IMR-90 (cell line): ENCODE measurements around the gene LINC01488. TPM values are rescaled to one million over a fixed set of nuclear protein-coding genes. Genes with fewer than 3 reads are reported as not detected.

Experiments used
- ATAC-seq: fragments of 200-7000 bp; cut with Tn5 transposase; 2 replicates; pipeline ENCODE4 v1.9.1; 2020; ENCODE audit warnings: low read depth, mild to moderate bottlenecking, moderate library complexity
- BruUV-seq: library from RNA; stranded (reverse); fragments of 400-500 nt; replicated peaks from 2 replicates; lab custom pipeline; 2021; lab: Mats Ljungman, UMichigan
- CTCF ChIA-PET: fragments of 300-600 bp; formaldehyde crosslinking; extraction: SDS; loops from one replicate; lab custom pipeline; 2021; ENCODE audit warnings: antibody characterized with exemption; lab: Yijun Ruan, JAX
- POLR2A ChIA-PET: fragments of 300-600 bp; sonication (Branson Sonifier 250); formaldehyde crosslinking; loops from one replicate; lab custom pipeline; 2022; ENCODE audit warnings: antibody characterized with exemption; ENCODE audit not compliant: unreplicated experiment; lab: Charles Lee
- DNase-seq: peaks from one replicate; pipeline ENCODE4 v3.0.0; 2013
- H2AFZ ChIP-seq: replicated peaks from 2 replicates; pipeline ENCODE3; 2013; ENCODE audit warnings: low read length, mild to moderate bottlenecking; ENCODE audit not compliant: poor library complexity
- H2AK5ac ChIP-seq: 2 replicates; pipeline ENCODE4 v1.6.1; 2013; ENCODE audit warnings: low read depth, low read length, inconsistent platforms
- H2AK9ac ChIP-seq: replicated peaks from 2 replicates; pipeline ENCODE3; 2013; ENCODE audit warnings: mild to moderate bottlenecking, low read depth, low read length, moderate library complexity; ENCODE audit not compliant: poor library complexity
- H2BK120ac ChIP-seq: 2 replicates; pipeline ENCODE4 v1.6.1; 2013; ENCODE audit warnings: low read depth, low read length, inconsistent platforms
- H2BK15ac ChIP-seq: 3 replicates; pipeline ENCODE4 v1.6.1; 2013; ENCODE audit warnings: low read depth, low read length, inconsistent platforms
- H2BK20ac ChIP-seq: 2 replicates; pipeline ENCODE4 v1.6.1; 2013; ENCODE audit warnings: low read depth, mild to moderate bottlenecking, inconsistent platforms, low read length, moderate library complexity
- H2BK5ac ChIP-seq: 2 replicates; pipeline ENCODE4 v1.6.1; 2013; ENCODE audit warnings: mild to moderate bottlenecking, low read depth, low read length, inconsistent platforms; ENCODE audit not compliant: poor library complexity, severe bottlenecking
- H3K14ac ChIP-seq: replicated peaks from 2 replicates; pipeline ENCODE4 v1.6.1; 2013; ENCODE audit warnings: low read depth, low read length, inconsistent platforms
- H3K18ac ChIP-seq: 2 replicates; pipeline ENCODE4 v1.6.1; 2013; ENCODE audit warnings: low read depth, low read length, control low read depth
- H3K23ac ChIP-seq: 2 replicates; pipeline ENCODE4 v1.6.1; 2013; ENCODE audit warnings: low read depth, low read length, inconsistent platforms
- H3K27ac ChIP-seq: 2 replicates; pipeline ENCODE4 v1.5.1; 2013; ENCODE audit warnings: mild to moderate bottlenecking, control low read depth, low read length; ENCODE audit not compliant: insufficient read depth
- H3K27me3 ChIP-seq: 2 replicates; pipeline ENCODE4 v1.6.1; 2013; ENCODE audit warnings: low read length; ENCODE audit not compliant: control insufficient read depth, insufficient read depth
- H3K36me3 ChIP-seq: 2 replicates; pipeline ENCODE4 v1.6.1; 2013; ENCODE audit warnings: low read length, mixed read lengths; ENCODE audit not compliant: control insufficient read depth, insufficient read depth
- H3K4ac ChIP-seq: 2 replicates; pipeline ENCODE4 v1.6.1; 2013; ENCODE audit warnings: low read depth, low read length, inconsistent platforms
- H3K4me1 ChIP-seq: 2 replicates; pipeline ENCODE4 v1.6.1; 2013; ENCODE audit warnings: low read length, mixed read lengths; ENCODE audit not compliant: control insufficient read depth, insufficient read depth
- H3K4me2 ChIP-seq: 2 replicates; pipeline ENCODE4 v1.6.1; 2013; ENCODE audit warnings: low read depth, mild to moderate bottlenecking, control low read depth, low read length, moderate library complexity
- H3K4me3 ChIP-seq: 2 replicates; pipeline ENCODE4 v1.5.1; 2013; ENCODE audit warnings: low read depth, mild to moderate bottlenecking, control low read depth, low read length, moderate library complexity; ENCODE audit not compliant: insufficient read depth
- H3K56ac ChIP-seq: 2 replicates; pipeline ENCODE4 v1.6.1; 2013; ENCODE audit warnings: low read length, inconsistent platforms; ENCODE audit not compliant: insufficient read depth; ENCODE audit errors: extremely low read depth
- H3K79me1 ChIP-seq, 2 experiments: 2 replicates each; pipeline ENCODE4 v1.6.1; 2013; ENCODE audit warnings: low read length in 2 of 2, inconsistent platforms in 1 of 2, low read depth in 1 of 2
- H3K9ac ChIP-seq: 2 replicates; pipeline ENCODE4 v1.6.1; 2013; ENCODE audit warnings: low read depth, low read length, control low read depth
- H3K9me1 ChIP-seq: 2 replicates; pipeline ENCODE4 v1.6.1; 2013; ENCODE audit warnings: low read length, inconsistent platforms; ENCODE audit not compliant: insufficient read depth
- H3K9me3 ChIP-seq: 2 replicates; pipeline ENCODE4 v1.6.1; 2013; ENCODE audit warnings: low read length; ENCODE audit not compliant: control insufficient read depth, insufficient read depth
- H4K20me1 ChIP-seq: 2 replicates; pipeline ENCODE4 v1.6.1; 2013; ENCODE audit warnings: low read length, inconsistent platforms; ENCODE audit not compliant: insufficient read depth
- H4K5ac ChIP-seq: 2 replicates; pipeline ENCODE4 v1.6.1; 2013; ENCODE audit warnings: mild to moderate bottlenecking, low read depth, low read length, control low read depth
- H4K8ac ChIP-seq, 2 experiments: 2 replicates each; pipeline ENCODE4 v1.6.1; 2013; ENCODE audit warnings: low read depth in 2 of 2, low read length in 2 of 2, control low read depth in 1 of 2, inconsistent platforms in 1 of 2
- H4K91ac ChIP-seq: 2 replicates; pipeline ENCODE4 v1.6.1; 2013; ENCODE audit warnings: low read depth, low read length, inconsistent platforms; ENCODE audit not compliant: insufficient read depth
- BHLHE40 ChIP-seq: fragments of 150-350 bp; IDR thresholded peaks from 2 replicates; pipeline ENCODE4 v1.6.1; 2016; ENCODE audit warnings: mild to moderate bottlenecking, low read depth, low read length
- CTCF ChIP-seq: conservative IDR thresholded peaks from 2 replicates; pipeline ENCODE4 v1.5.1; 2012; ENCODE audit warnings: mild to moderate bottlenecking, low read depth, low read length, improper control_type of control experiment
- ELK1 ChIP-seq: fragments of 150-350 bp; IDR thresholded peaks from 2 replicates; pipeline ENCODE4 v1.6.1; 2016; ENCODE audit warnings: low read depth, mild to moderate bottlenecking, low read length, moderate library complexity, borderline replicate concordance
- FOS ChIP-seq: fragments of 150-350 bp; IDR thresholded peaks from 2 replicates; pipeline ENCODE4 v1.6.1; 2016; ENCODE audit warnings: low read depth, low read length
- MAZ ChIP-seq: IDR thresholded peaks from 2 replicates; pipeline ENCODE4 v1.6.1; 2012; ENCODE audit warnings: low read depth, mild to moderate bottlenecking, low read length, improper control_type of control experiment, moderate library complexity, borderline replicate concordance
- POLR2A ChIP-seq: IDR thresholded peaks from 2 replicates; pipeline ENCODE4 v1.6.1; 2012; ENCODE audit warnings: mild to moderate bottlenecking, low read depth, low read length
- RAD21 ChIP-seq: IDR thresholded peaks from 2 replicates; pipeline ENCODE4 v1.6.1; 2012; ENCODE audit warnings: low read length, improper control_type of control experiment
- RCOR1 ChIP-seq: IDR thresholded peaks from 2 replicates; pipeline ENCODE4 v1.6.1; 2012; ENCODE audit warnings: mild to moderate bottlenecking, low read length, improper control_type of control experiment; ENCODE audit not compliant: insufficient replicate concordance
- RFX5 ChIP-seq: IDR thresholded peaks from 2 replicates; pipeline ENCODE4 v1.8.0; 2012; ENCODE audit warnings: low read depth, mild to moderate bottlenecking, low read length, moderate library complexity
- SMC3 ChIP-seq: fragments of 150-350 bp; IDR thresholded peaks from 2 replicates; pipeline ENCODE4 v1.6.1; 2016; ENCODE audit warnings: low read depth, mild to moderate bottlenecking, antibody characterized with exemption, low read length, moderate library complexity
- WGBS, 2 experiments: methylation state at CpG; one replicate each; pipeline versions ENCODE4 v1.1.5 to v1.1.7; 2013; ENCODE audit warnings: missing lambda C conversion rate in 2 of 2; ENCODE audit not compliant: insufficient read length in 1 of 2; ENCODE audit errors: extremely low coverage in 2 of 2; 5-methylcytosine and 5-hydroxymethylcytosine counted together
- dilution Hi-C: fragments of 300-500 bp; cut with HindIII; formaldehyde crosslinking; loops from one replicate; pipeline ENCODE4 v1.14.3; 2018; ENCODE audit warnings: low sequenced_read_pairs; ENCODE audit not compliant: unreplicated experiment
- in situ Hi-C: fragments of 300-500 bp; cut with MboI; formaldehyde crosslinking; loops from 3 replicates; pipeline ENCODE4 v1.14.3; 2019; ENCODE audit warnings: low sequenced_read_pairs, inconsistent platforms, mixed read lengths
- intact Hi-C: fragments of 100-400 bp; cut with micrococcal nuclease; formaldehyde crosslinking; loops from 2 replicates; pipeline ENCODE4 v1.10.0; 2022
- polyA plus RNA-seq, 3 experiments: library from polyadenylated mRNA; depleted of rRNA; stranded (reverse); fragments of >200 nt; gene quantifications; 2 replicates each; pipeline ENCODE4 v1.2.3, GENCODE V29; 2012; ENCODE audit warnings: low replicate concordance in 1 of 3
- total RNA-seq: library from RNA; depleted of rRNA; stranded (reverse); fragments of >200 nt; gene quantifications from 2 replicates; pipeline ENCODE4 v1.2.3, GENCODE V29; 2012

LINC01488 gene
- total and polyA plus RNA-seq, 2 of the 4 experiments (the other 2 are of a cell fraction) = not detected

GRCh38 chr11:69437001-69437875 is 44.2 kb upstream of the LINC01488 start (continued):
- TF ChIP-seq ELK1 = no peak

GRCh38 chr11:69437876-69438205 is 43.6 kb upstream of the LINC01488 start:
- no CpG with 5 or more reads among the region's 9 CpGs for WGBS, 2 experiments
- Histone ChIP-seq H2AK9ac (peak overlapping the region; percentile 45), H3K56ac (no peak overlapping the region), H2AK5ac (peak overlapping the region; percentile 64), H3K79me1 (peaks cover 0 to 7% of the 10 kb centered on the region in 2 experiments; a peak in 2 of 4 replicates), H3K4me1 (peaks cover 12% of the 10 kb centered on the region), H2BK5ac (no peak overlapping the region), H2BK20ac (peak overlapping the region; percentile 82; the same call in 1 of the 2 replicates), H4K20me1 (no peaks in the 10 kb centered on the region), H3K14ac (no peak overlapping the region), H2BK120ac (0 out of 2 replicates have a peak overlapping the region, but pooled peaks have one; percentile 65), H2BK15ac (peak overlapping the region; percentile 56; the same call in 1 of the 3 replicates), H4K5ac (no peak overlapping the region), H4K91ac (no peak overlapping the region), H3K9me1 (peaks cover 12% of the 10 kb centered on the region), H4K8ac (no peak overlapping the region), H3K4me3 (no peak overlapping the region), H3K23ac (no peak overlapping the region), H3K4ac (peak overlapping the region; percentile 39), H3K27me3 (no peaks in the 10 kb centered on the region), H3K9me3 (no peaks in the 10 kb centered on the region), H2AFZ (no peak overlapping the region), H3K36me3 (no peaks in the 10 kb centered on the region), H3K9ac (no peak overlapping the region), H3K4me2 (no peak overlapping the region), H3K27ac (no peak overlapping the region), H3K18ac (no peak overlapping the region)
- BruUV-seq = no TSS peak
- intact Hi-C loops (no loop called here), in situ Hi-C loops (no loop called here), dilution Hi-C loops (no loop called here)
- ChIA-PET POLR2A (no interaction called here), CTCF (no interaction called here)
- ATAC-seq (no peak), DNase-seq (no peak)
- TF ChIP-seq RCOR1 (no peak), BHLHE40 (no peak), POLR2A (no peak), MAZ (no peak), FOS (no peak), ELK1 (no peak), CTCF (no peak), RFX5 (no peak), SMC3 (no peak), RAD21 (no peak)
